ENCODE data around the gene LANCL1.

Gene LANCL1, protein sequence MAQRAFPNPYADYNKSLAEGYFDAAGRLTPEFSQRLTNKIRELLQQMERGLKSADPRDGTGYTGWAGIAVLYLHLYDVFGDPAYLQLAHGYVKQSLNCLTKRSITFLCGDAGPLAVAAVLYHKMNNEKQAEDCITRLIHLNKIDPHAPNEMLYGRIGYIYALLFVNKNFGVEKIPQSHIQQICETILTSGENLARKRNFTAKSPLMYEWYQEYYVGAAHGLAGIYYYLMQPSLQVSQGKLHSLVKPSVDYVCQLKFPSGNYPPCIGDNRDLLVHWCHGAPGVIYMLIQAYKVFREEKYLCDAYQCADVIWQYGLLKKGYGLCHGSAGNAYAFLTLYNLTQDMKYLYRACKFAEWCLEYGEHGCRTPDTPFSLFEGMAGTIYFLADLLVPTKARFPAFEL

DNA sequence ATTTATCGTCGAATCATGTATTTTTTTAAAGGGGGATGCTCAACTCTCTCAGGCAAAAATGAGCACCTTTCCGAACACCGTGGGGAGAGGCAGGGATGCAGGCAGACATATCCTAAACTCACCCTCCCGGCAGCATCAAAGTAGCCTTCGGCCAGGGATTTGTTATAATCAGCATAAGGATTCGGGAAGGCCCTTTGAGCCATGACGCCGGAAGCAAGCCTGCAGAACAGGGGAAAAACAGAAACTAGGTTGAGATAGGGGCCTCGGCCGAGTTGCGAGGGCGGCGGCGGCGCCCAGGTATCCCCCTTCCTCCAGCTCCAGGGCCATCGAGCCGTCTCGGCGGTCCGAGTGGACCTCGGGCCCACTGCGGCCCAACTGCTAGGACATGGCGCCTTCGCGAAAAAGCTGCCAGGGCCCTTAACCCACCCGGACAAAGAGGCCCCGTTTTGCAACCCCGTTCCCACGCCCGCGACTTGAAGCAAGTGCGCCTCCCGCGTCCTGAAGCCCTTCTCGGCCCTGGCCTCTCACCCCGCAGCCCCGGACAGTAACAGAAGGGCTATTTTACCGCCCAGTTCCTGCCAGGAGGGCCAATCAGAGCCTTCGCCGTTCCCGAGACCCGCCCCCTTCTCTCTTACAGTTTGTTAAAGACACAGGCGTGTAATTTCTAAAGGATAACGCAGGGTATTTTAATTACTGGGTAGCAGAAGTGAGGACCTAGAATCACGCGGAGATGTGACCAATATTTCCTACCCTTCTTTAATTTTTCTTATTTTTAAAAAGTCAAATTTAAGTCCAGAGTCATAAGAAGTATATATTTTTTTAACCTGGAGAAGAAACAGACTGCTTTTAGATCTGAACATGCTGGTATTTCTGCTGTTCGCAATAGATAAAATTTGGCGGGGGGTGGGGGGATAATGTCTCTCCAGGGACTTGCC lies at the start of gene LANCL1:
Gene LANCL1, minus strand, starts transcription at position 566 of the 935 bp plus-strand sequence. Its CDS starts 363 bp downstream, at position 203.
- DNase-seq (ENCODE audit: low read depth): peak; percentile 72

DNA sequence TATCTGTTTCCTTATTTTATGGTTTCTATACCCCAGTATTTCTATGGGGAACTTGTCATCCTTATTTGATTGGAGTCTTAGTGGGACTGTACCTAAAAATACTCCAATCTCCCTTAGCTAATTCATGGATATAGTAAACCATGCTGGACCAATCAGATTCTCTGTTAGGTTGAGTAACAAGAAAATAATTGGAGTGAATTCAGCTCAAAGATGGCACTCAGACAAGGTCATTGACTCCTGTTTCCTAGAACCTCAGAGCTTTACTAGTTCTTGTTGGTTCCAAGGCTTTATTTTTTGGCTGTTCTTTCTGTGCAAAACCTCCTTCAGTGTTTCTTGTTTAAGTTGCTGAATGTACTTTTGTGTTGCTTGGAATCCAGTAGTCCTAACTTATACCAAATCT lies 48.0 kb upstream of the LANCL1 start:
- DNase-seq (ENCODE audit: low read depth): no peak

DNA sequence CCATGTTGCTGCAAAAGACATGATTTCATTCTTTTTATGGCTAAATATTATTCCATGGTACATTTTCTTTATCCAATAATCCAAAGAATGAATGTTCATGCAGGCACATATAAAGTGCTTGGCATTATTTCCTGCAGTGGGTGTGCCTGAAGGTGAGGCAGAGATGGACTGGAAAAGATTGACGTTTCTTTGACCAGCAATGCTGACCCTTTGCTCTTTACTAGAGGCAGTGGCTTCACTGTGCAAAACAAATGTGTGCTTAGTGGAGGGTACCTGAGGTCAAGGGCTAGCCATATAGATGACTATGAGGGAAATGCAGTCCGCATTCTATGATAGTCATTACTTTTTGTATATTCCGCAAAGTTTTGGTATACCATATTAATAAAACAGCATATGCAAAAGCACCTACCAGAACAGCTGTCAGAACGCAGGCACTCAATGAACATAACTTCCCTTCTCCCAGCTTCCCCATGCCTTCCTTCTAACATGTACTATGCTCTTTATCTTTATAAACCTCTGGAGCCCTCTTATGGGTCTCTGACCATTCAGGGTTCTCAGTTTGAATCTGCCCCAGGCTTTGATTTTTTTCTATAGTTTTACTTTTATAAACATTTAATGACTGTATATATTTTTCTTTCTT lies 47.2 kb upstream of the LANCL1 start:
- no peak for DNase-seq (ENCODE audit: low read depth)

DNA sequence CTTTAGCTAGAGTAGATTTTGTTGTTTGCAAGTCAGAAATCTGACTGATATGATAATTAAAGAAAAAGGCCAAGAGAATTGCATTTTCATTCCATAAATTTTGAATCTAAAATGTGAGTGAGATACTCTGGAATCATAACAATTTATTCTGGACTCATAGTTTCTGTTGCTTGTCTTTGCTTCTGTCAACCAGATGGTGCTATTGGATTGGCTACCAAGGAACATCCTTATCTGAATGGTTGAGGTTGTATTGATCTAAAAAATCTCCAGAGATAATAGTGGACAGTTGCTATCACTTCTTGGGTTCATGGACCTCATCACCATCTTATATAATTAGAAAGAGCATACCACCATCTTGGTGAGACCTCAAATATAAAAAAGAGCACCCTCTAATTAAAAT lies 45.8 kb upstream of the LANCL1 start:
- no peak for DNase-seq (ENCODE audit: low read depth)

DNA sequence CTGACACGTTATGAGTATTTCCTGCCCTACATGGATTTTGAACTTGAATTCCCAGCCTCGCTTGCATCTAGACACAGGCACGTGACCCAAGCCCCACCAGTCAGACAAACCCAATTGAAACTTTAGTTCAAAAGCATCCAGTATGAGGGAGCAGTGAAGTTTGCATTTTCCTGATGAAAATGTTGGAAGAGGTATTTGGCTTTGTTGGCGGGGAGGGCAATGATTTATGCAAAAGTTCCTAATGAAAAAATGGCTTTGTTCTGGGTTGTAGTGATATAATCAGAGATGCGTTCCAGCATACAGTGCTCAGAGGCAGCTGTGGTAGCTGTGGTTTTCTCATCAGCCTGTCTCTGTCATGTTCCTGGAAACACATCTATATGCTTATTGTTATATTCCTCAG lies 43.0 kb upstream of the LANCL1 start:
- no peak for DNase-seq (ENCODE audit: low read depth)

DNA sequence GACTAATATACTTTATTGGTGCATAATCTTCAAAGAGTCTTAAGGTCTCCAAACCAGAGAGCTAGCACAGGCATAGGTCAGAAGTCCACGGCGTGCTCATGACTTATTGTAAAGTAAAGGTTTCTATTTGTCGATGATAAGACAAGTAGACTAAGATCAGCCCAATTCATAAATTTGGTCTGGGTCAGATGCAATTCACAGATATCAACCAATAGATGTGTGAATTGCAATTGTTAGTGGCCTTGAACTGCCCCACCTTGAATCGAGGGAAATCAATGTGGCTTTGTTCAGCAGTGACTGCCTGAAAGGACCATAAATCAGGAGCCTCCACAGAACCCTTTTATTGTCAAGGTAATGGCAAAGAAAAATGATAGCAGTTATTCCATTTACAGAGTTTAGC lies 40.7 kb upstream of the LANCL1 start:
- DNase-seq (ENCODE audit: low read depth): no peak

DNA sequence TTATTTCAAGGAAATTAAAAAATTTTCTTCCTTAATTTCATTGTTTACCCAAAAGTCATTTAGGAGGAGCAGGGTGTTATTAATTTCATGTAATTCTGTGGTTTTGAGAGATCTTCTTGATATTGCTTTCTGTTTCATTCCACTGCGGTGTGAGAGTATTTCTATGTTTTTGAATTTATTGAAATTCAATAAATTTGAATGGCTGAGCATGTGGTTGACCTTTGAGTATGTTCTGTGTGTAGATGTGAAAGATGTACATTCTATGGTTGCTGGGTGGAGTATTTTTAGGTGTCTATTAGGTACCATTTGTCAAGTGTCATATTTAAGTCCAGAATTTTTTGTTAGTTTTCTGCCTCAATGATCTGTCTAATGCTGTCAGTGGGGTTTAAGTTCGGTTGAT lies 39.4 kb upstream of the LANCL1 start:
- no peak for DNase-seq (ENCODE audit: low read depth)

DNA sequence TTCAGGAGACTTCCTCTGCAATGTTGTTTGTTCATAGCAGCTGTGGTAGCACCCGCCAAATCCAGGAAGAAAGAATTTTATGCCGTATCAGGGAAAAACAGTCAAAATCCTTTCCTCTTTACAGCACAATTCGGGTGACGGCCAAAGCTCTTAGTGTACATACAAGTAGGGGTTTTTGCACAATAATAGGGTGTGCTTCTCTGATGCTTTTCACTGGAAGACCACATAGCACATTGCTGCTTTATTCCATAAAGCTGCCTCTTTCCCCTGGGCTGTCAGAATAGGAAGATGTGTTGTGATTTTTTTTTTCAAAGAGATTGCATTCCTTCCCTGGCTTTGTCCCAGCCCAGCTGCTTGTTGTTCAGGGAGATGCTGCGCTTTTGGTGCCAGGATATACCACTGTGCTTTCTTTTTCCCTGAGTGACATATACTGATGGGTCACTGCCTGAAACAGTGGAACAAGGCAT lies 27.2 kb upstream of the LANCL1 start:
- no peak for DNase-seq (ENCODE audit: low read depth)

DNA sequence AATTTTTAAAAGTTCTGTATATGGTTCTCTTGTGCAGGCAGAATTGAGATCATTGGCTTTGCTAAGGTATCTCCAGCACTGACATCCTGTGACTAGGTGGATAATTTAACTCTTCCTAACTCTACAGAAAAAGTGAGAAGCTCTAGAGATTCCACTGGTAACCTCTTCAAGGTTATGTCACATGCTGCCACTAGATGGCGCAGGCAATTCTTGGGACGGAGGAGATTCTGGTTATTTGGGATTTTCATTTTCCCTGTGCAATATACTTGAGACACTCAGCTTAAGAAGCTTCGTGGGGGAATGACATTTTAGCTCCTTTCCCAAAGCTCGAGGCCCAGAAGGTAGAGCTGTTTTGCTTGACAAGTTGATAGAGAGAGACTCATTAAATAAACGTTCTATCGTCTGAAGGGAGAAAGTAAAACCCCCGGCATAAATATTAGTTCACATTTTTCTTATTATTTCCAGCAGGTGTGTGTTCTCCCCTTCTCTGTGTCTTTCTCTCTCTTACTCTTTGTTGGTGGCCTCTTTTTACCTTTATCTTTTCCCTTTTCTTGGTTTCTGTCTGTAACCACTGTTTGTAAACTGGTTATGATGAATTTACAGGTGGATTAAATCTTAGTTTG lies 26.6 kb upstream of the LANCL1 start:
- DNase-seq (ENCODE audit: low read depth): no peak

DNA sequence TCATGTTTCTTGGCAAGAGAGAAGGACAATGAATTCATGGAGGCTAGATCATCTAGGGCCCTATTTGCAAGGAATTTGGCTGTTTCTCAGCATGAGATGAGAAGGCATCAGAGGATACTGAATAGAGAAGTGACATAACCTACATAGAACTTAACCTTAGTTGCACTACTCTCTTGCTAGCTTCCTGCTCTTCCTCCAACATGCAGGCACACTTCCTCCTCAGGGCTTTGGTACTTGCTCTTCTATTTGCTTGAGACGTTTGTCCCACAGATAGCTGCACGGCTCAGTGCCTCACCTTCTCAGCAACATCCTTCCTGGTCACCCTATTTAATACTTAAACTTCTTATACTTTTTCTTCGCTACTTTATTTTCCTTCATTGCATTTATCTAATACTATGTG lies 20.0 kb upstream of the LANCL1 start:
- no peak for DNase-seq (ENCODE audit: low read depth)

DNA sequence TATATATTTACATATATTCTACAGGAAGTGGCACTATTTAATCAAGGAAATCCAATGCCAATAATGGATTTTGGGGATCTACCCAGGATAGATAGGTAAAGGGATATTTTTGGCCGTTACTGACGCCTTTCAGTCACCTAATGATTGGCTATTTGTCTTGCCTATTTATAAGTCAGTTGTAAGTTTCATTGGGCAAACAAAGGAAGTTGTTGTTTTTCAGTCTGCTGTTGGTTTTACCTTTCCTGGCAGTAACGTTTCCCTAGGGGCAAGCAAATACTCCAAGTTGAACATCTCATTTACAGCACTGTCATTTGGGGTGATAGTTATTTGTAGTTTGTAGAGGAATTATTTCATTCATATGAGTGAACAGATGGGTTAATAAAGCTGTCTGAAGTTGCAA lies 17.0 kb upstream of the LANCL1 start:
- no peak for DNase-seq (ENCODE audit: low read depth)

DNA sequence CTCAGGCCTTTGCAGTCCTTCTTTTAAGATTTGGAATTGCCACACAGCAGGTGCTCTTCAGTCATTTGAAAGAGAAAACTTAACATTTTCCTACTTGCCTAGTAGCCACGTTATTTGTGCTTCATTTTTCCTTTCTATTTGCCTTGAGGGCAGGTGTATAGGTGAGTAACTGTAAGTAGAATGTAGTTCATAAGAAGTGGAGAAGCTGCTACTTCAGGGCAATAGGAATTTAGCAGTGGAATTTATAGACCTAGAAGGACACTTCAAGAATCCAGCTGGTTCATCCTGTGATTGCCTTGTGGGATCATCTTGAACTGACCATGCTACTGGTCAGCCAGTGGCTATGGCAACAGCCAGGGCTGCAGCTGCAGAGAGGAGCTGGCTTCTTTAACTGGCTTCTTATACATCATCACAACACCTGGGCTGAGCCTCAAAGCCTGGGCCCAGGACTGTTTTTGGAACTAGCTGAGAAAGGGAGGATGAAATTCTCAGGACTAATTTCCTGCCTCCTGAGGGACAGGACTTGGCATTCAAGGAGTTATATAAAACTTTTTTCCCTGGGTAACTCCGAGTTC lies 5.1 kb upstream of the LANCL1 start:
- no peak for DNase-seq (ENCODE audit: low read depth)

DNA sequence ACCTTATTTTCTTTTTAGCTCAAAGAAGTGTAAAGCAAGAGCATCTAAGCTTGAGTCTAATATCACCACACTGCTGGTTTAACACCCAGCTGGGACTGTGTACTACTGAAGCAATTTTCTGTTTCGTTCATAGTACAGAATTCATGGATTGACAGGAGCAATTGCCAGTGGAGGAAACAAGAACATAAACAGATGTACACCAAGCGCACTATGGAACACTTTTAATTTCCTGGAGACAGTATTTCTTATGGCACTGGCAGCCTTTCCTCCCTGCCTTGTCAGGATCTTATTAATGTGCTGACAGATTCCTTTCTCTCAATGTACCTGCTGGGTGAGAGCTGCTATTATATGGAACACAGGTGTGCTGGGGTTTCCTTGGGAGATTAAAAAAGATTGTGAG lies 4.2 kb upstream of the LANCL1 start:
- no peak for DNase-seq (ENCODE audit: low read depth)

DNA sequence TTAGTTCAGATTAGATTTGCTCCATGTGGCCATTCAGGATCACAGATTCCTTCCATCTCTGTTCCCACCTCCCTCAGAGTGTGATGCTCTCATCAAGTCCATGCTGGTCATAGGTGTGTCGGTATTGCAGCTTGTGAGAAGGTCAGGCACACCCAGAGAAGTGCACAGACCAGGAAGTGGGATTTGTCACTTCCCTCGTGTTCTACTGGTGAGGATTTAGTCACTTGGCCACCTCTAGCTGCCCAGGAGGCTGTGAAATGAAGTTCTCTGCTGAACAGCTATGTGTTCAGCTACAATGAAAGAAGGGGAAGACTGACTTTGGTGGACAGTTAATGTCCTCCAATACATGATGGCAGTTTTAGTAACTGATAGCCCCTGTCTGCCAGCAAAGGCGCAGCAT lies 3.5 kb upstream of the LANCL1 start:
- DNase-seq (ENCODE audit: low read depth): no peak

DNA sequence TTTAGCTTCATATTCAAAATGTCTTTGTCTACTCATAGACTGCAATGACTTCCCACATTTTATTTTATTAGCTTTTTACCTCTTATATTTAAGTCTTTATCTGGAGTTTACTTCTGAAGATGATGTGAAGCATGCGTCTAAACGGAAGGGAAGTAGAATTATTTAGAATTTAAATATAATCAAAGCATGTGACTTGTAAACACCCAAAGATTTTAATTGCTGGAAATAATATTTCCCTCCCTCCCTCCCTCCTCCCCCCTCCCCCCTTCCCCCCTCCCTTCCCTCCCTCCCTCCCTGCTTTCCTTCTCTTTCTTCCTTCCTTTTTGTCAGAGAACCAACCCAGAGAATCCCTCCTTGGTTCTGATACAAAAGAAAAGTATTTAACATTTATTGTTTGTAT lies 2.1 kb upstream of the LANCL1 start:
- no peak for DNase-seq (ENCODE audit: low read depth)

DNA sequence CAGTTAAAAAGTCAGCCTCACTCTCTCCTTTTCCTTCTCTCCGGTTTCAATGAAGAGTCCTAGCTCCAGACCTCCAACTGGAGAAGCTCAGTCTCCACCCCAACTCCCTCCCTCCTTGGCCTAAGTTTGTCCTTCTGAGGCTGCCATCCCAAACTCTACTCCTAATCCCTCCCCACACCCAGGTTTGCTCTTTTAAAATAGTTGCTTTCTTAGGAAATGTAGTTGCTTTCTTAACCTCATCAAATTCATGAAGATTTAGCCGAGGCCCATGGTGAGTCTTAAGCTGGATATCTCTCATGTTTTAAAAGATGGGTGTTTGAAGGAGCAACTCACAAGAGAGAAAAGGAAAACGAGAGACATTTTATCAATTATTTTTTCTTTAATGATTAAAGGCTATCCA lies 937 bp upstream of the LANCL1 start:
- DNase-seq (ENCODE audit: low read depth): no peak

DNA sequence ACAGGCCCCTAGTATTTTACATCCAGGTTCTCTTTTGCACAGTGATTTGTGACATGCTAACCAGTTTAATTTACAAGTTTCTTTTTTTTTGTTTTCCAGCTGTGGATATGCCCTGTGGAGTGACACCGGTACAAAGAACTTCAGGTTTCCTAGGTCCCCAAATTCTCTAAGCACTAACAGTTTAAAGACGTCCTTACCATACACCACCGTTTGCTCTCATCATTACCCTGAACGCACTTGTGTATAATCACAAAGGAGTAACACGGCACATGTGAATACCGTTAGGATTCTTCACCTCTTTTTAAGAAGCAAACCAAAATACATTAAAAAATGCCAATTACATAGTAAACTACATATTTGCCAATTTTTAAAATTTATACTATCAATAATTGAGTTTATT lies 853 bp downstream of the LANCL1 start:
- no peak for DNase-seq (ENCODE audit: low read depth)

DNA sequence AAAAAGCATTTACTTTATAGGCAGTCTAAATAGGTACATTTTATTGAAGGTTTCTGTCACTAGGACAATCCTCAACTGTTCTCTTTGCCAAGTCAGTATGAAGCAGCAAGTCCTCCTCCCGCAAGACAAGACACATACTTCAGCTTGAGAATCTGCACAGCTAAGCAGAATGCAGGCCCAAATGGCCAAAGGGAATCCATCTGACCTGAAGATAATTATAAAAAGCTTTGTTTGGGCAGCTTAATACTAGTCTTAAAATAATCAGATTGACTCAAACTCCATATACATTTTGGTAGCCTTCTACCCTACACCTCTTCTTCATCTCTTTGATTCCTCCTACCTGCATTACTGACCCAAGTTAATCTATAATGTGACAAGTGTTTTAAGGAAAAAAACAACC lies 1.8 kb downstream of the LANCL1 start:
- DNase-seq (ENCODE audit: low read depth): no peak

DNA sequence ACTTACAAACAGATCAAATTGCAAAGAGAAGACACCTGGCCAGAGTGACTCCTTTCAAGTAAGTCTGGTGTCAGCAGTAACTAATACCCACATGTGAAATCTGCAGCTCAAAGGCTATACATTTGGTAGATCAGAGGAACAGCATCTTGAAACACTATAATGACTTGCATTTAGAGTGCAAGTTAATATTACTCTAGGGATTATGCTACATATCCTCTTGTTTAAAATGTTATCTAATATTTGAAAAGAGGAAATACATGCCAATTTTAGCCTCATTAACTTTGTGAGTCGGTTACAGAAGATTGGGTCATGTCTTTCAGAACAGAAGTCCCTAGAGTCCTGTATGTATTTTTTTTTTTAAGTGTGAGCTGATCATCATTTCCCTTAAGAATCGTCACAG lies 15.2 kb downstream of the LANCL1 start:
- no peak for DNase-seq (ENCODE audit: low read depth)

DNA sequence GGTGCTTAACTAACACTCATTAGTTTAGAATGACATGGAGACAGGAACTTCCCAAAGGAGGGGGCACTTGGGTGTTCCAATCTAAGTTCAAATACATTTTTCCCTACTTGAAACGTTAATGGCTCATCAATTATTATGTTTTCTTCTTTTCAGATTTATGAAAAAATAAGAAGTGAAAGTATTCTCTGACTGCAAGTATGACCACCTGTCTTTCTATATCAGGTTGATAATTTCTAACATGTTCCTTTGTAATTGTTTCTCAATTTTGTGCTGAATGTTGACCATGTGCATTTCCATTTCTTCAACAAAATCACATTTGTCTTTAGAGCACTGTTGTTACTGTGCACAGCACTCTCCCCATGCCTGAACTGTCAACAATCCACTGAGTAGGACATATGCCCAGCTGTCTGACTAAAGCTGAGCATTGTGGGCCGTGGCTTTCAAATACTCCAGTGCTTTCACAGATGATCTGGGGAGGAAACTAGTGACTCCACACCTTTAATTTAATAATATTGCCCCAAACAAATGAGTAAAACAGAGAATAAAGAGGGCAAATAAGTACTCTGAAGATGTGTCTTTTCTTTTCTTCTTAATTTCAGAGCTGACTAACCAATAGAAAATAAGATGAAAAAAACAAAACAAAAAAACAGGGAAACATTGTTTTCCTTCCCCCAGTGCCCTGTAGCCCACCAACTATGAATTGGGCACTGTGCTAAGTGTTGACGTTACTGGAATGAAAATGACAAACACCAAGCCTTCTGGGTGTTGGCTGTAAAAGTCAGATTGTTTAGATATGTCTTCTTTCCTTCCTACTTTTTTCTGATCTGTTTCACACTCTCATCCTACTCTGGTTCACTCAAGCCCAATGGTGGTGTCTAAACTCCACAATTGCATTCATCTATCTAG lies 16.0 kb downstream of the LANCL1 start:
- no peak for DNase-seq (ENCODE audit: low read depth)

DNA sequence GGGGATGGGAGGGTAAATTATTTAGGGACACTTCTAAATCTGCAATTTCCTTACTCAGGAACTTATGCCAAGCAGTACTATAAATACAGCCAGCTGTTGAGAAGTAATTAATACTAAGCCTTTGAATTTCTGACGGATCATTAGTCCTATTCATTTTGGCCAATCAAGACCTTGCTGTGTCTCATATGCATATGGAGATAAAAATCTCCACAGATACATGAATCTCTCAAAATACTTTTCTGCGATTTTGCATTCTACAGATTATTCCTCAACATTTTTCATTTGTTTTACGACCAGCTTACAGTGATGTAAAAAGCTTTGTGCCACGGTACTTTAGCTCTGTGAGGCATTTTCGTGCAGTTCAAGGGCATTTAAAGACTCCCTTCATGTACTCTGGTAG lies 16.7 kb downstream of the LANCL1 start:
- no peak for DNase-seq (ENCODE audit: low read depth)
